HG02981 (cell line): ENCODE results near the gene KRT10.
"Not testable (repeated sequence)": the region's sequence is repeated elsewhere in the genome, so short reads cannot be mapped to it uniquely, and the experiment has no call there.

ENCODE experiments used
- ATAC-seq: cut with Tn5 transposase; IDR thresholded peaks from one replicate; pipeline ENCODE4 v1.9.1; 2021; ENCODE audit warnings: mild to moderate bottlenecking, moderate library complexity; ENCODE audit not compliant: unreplicated experiment

KRT10 gene

GRCh38 chr17:40822132-40822812 is at the start of gene KRT10:
Gene KRT10 (minus strand): TSS chr17:40822614. CDS start chr17:40822585, 29 bp downstream.
- ATAC-seq = no peak

- no peak for ATAC-seq
These were observed 48.9 kb upstream of the KRT10 start for GRCh38 chr17:40871316-40871715.

- ATAC-seq = no peak
These were observed 47.7 kb upstream of the KRT10 start for GRCh38 chr17:40870136-40870535.

GRCh38 chr17:40866838-40867237 is 44.4 kb upstream of the KRT10 start, which contains the start of gene KRT12:
Gene KRT12 (minus strand): TSS chr17:40867223. CDS start chr17:40867186, 37 bp downstream.
- ATAC-seq = no peak

GRCh38 chr17:40864661-40865390 is 42.4 kb upstream of the KRT10 start:
- ATAC-seq = no peak

- no peak for ATAC-seq
These were observed 40.7 kb upstream of the KRT10 start for GRCh38 chr17:40862985-40863733.

GRCh38 chr17:40859536-40859935 is 37.1 kb upstream of the KRT10 start:
- ATAC-seq = no peak

- ATAC-seq = not testable (repeated sequence)
These were observed 36.3 kb upstream of the KRT10 start for GRCh38 chr17:40858667-40859066.

GRCh38 chr17:40857535-40857934 is 35.1 kb upstream of the KRT10 start:
- ATAC-seq = no peak

GRCh38 chr17:40854175-40854814 is 31.9 kb upstream of the KRT10 start:
- no peak for ATAC-seq

GRCh38 chr17:40852364-40852763 is 29.9 kb upstream of the KRT10 start:
- no peak for ATAC-seq

GRCh38 chr17:40850293-40850972 is 28.0 kb upstream of the KRT10 start:
- ATAC-seq = no peak

- ATAC-seq = no peak
These were observed 27.3 kb upstream of the KRT10 start for GRCh38 chr17:40849723-40850122.

- no peak for ATAC-seq
These were observed 26.3 kb upstream of the KRT10 start for GRCh38 chr17:40848583-40849235.

GRCh38 chr17:40846515-40847144 is 24.2 kb upstream of the KRT10 start:
- no peak for ATAC-seq

GRCh38 chr17:40844671-40845107 is 22.3 kb upstream of the KRT10 start:
- no peak for ATAC-seq

GRCh38 chr17:40843242-40843641 is 20.8 kb upstream of the KRT10 start:
- ATAC-seq = no peak

- no peak for ATAC-seq
These were observed 18.8 kb upstream of the KRT10 start for GRCh38 chr17:40841246-40841645.

GRCh38 chr17:40839194-40839593 is 16.8 kb upstream of the KRT10 start:
- no peak for ATAC-seq
